Astrocyte (in vitro differentiated cells and primary cell): ENCODE data around the gene GRIN3B. TPM values are rescaled to one million over a fixed set of nuclear protein-coding genes. Genes with fewer than 3 reads are reported as not detected.
"Not testable (repeated sequence)": the region's sequence is repeated elsewhere in the genome, so short reads cannot be mapped to it uniquely, and the experiment has no call there.

ENCODE experiments used
- DNase-seq: peaks from one replicate; pipeline ENCODE4 v3.0.0-alpha.2; 2010; ENCODE audit warnings: low read depth
- FAIRE-seq: peaks from 2 replicates; lab custom pipeline; 2011; peaks lifted over from hg19 to GRCh38; lab: Jason Lieb, UNC
- H2AFZ ChIP-seq: 2 replicates; pipeline ENCODE4 v1.6.0; 2012; ENCODE audit warnings: low read depth, low read length, inconsistent platforms
- H3K27ac ChIP-seq: 2 replicates; pipeline ENCODE4 v1.5.1; 2011; ENCODE audit warnings: low read depth, low read length, inconsistent platforms
- H3K27me3 ChIP-seq: 2 replicates; pipeline ENCODE4 v1.6.0; 2011; ENCODE audit warnings: low read length, inconsistent platforms; ENCODE audit not compliant: insufficient read depth
- H3K36me3 ChIP-seq: 2 replicates; pipeline ENCODE4 v1.5.1; 2011; ENCODE audit warnings: low read length, inconsistent platforms; ENCODE audit not compliant: insufficient read depth
- H3K4me1 ChIP-seq: 2 replicates; pipeline ENCODE4 v1.5.1; 2011; ENCODE audit warnings: low read length, inconsistent platforms; ENCODE audit not compliant: insufficient read depth
- H3K4me2 ChIP-seq: 2 replicates; pipeline ENCODE4 v1.6.0; 2012; ENCODE audit warnings: low read length, inconsistent platforms
- H3K4me3 ChIP-seq: 2 replicates; pipeline ENCODE4 v1.5.1; 2011; ENCODE audit warnings: low read depth, mild to moderate bottlenecking, low read length, inconsistent platforms; ENCODE audit not compliant: insufficient read depth
- H3K79me2 ChIP-seq: 2 replicates; pipeline ENCODE4 v1.6.0; 2012; ENCODE audit warnings: mild to moderate bottlenecking, low read length, inconsistent platforms; ENCODE audit not compliant: insufficient read depth
- H3K9ac ChIP-seq: 2 replicates; pipeline ENCODE4 v1.6.0; 2012; ENCODE audit warnings: mild to moderate bottlenecking, low read length, inconsistent platforms
- H3K9me3 ChIP-seq: 2 replicates; pipeline ENCODE4 v1.5.1; 2012; ENCODE audit warnings: low read depth, mild to moderate bottlenecking, low read length, inconsistent platforms; ENCODE audit not compliant: insufficient read depth
- H4K20me1 ChIP-seq: 2 replicates; pipeline ENCODE4 v1.6.0; 2012; ENCODE audit warnings: low read length, inconsistent platforms; ENCODE audit not compliant: insufficient read depth
- H3K27ac Mint-ChIP-seq: one replicate; pipeline ENCODE4 v1.8.0; 2021; ENCODE audit warnings: mild to moderate bottlenecking, mixed read lengths; ENCODE audit not compliant: unreplicated experiment
- H3K27me3 Mint-ChIP-seq: one replicate; pipeline ENCODE4 v1.8.0; 2021; ENCODE audit warnings: low read depth, mixed read lengths; ENCODE audit not compliant: unreplicated experiment
- H3K36me3 Mint-ChIP-seq: one replicate; pipeline ENCODE4 v1.8.0; 2021; ENCODE audit warnings: low read depth, mixed read lengths; ENCODE audit not compliant: unreplicated experiment
- H3K4me1 Mint-ChIP-seq: one replicate; pipeline ENCODE4 v1.8.0; 2021; ENCODE audit warnings: low read depth, mixed read lengths; ENCODE audit not compliant: unreplicated experiment
- H3K4me3 Mint-ChIP-seq: one replicate; pipeline ENCODE4 v1.8.0; 2021; ENCODE audit warnings: mild to moderate bottlenecking, moderate library complexity, mixed read lengths; ENCODE audit not compliant: unreplicated experiment
- H3K9me3 Mint-ChIP-seq: one replicate; pipeline ENCODE4 v1.8.0; 2021; ENCODE audit warnings: mild to moderate bottlenecking, mixed read lengths; ENCODE audit not compliant: unreplicated experiment
- CTCF ChIP-seq: IDR thresholded peaks from 2 replicates; pipeline ENCODE4 v1.5.1; 2011; ENCODE audit warnings: low read depth, mild to moderate bottlenecking, inconsistent platforms, low read length, moderate library complexity; ENCODE audit not compliant: insufficient read depth
- EZH2 ChIP-seq: IDR thresholded peaks from 2 replicates; pipeline ENCODE4 v1.6.1; 2012; ENCODE audit warnings: mild to moderate bottlenecking, low read length, inconsistent platforms; ENCODE audit not compliant: insufficient read depth
- total RNA-seq: library from RNA; stranded (reverse); gene quantifications from 2 replicates; pipeline ENCODE4 v1.2.1, GENCODE V29; 2021

GRIN3B gene
- total RNA-seq, 1 donor from 2014 or later: 2.7 TPM

- H3K4me3 ChIP-seq: no peak overlapping the region
- H3K27me3 ChIP-seq: no peaks in the 10 kb centered on the region
- no peak overlapping the region for H3K9ac ChIP-seq
- no peaks in the 10 kb centered on the region for H3K36me3 ChIP-seq
- peak overlapping the region; percentile 19 for H3K4me2 ChIP-seq
- peaks cover 26% of the 10 kb centered on the region for H3K4me1 ChIP-seq
- no peak for FAIRE-seq
- H3K4me3 Mint-ChIP-seq: no peak overlapping the region
- H3K27me3 Mint-ChIP-seq: no peaks in the 10 kb centered on the region
- H3K9me3 Mint-ChIP-seq: no peaks in the 10 kb centered on the region
- H2AFZ ChIP-seq: no peak overlapping the region
- peaks cover 51% of the 10 kb centered on the region for H4K20me1 ChIP-seq
- no peak for TF ChIP-seq EZH2
- no peak for TF ChIP-seq CTCF
- peaks cover 6% of the 10 kb centered on the region for H3K4me1 Mint-ChIP-seq
- H3K27ac ChIP-seq: peak overlapping the region; percentile 13
- H3K27ac Mint-ChIP-seq: peak overlapping the region; percentile 58
- H3K79me2 ChIP-seq: peaks cover 49% of the 10 kb centered on the region
- peaks cover 9% of the 10 kb centered on the region for H3K36me3 Mint-ChIP-seq
- DNase-seq: peak; percentile 52
- H3K9me3 ChIP-seq: no peaks in the 10 kb centered on the region
Observed at GRCh38 chr19:956766-957440, 43.3 kb upstream of the GRIN3B start.

GRCh38 chr19:957578-957977, 42.6 kb upstream of the GRIN3B start:
- peak overlapping the region; percentile 58 for H3K27ac Mint-ChIP-seq
- DNase-seq, H3K9me3 Mint-ChIP-seq, H3K4me2 ChIP-seq, H3K36me3 Mint-ChIP-seq, H3K9me3 ChIP-seq, H3K9ac ChIP-seq, H3K36me3 ChIP-seq, H3K27ac ChIP-seq, H3K27me3 Mint-ChIP-seq, H3K27me3 ChIP-seq, H3K4me3 Mint-ChIP-seq, FAIRE-seq, H2AFZ ChIP-seq, H3K4me3 ChIP-seq: not testable (repeated sequence)
- H3K4me1 Mint-ChIP-seq: peaks cover 10% of the 10 kb centered on the region
- peaks cover 21% of the 10 kb centered on the region for H3K4me1 ChIP-seq
- peaks cover 51% of the 10 kb centered on the region for H4K20me1 ChIP-seq
- H3K79me2 ChIP-seq: peaks cover 46% of the 10 kb centered on the region

- no peak overlapping the region for H3K4me3 ChIP-seq
- no peaks in the 10 kb centered on the region for H3K9me3 ChIP-seq
- no peaks in the 10 kb centered on the region for H3K36me3 ChIP-seq
- H3K4me3 Mint-ChIP-seq: peak overlapping the region; percentile 45
- peaks cover 10% of the 10 kb centered on the region for H3K36me3 Mint-ChIP-seq
- H3K4me1 ChIP-seq: peaks cover 9% of the 10 kb centered on the region
- H3K9me3 Mint-ChIP-seq: no peaks in the 10 kb centered on the region
- no peak overlapping the region for H3K9ac ChIP-seq
- TF ChIP-seq EZH2: no peak
- TF ChIP-seq CTCF: no peak
- peaks cover 48% of the 10 kb centered on the region for H4K20me1 ChIP-seq
- H3K27ac ChIP-seq: no peak overlapping the region
- no peaks in the 10 kb centered on the region for H3K27me3 Mint-ChIP-seq
- no peaks in the 10 kb centered on the region for H3K27me3 ChIP-seq
- DNase-seq (peak; percentile 57), FAIRE-seq (no peak)
- H2AFZ ChIP-seq: no peak overlapping the region
- peaks cover 31% of the 10 kb centered on the region for H3K79me2 ChIP-seq
- H3K27ac Mint-ChIP-seq: peak overlapping the region; percentile 62
- H3K4me2 ChIP-seq: no peak overlapping the region
- peaks cover 11% of the 10 kb centered on the region for H3K4me1 Mint-ChIP-seq
Observed at GRCh38 chr19:958967-959855, 41.0 kb upstream of the GRIN3B start.
